ENCODE data around the gene NDOR1.

The NDOR1 gene

GRCh38 chr9:137216188-137216965, 10.9 kb downstream of the NDOR1 start:
- Mint-ChIP-seq H3K27me3 (no peaks in the 10 kb centered on the region), H3K4me1 (ENCODE audit: low read depth) (no peaks in the 10 kb centered on the region), H3K36me3 (ENCODE audit: low read depth) (peaks cover 4% of the 10 kb centered on the region), H3K9me3 (no peaks in the 10 kb centered on the region), H3K4me3 (no peak overlapping the region), H3K27ac (no peak overlapping the region)

- no peaks in the 10 kb centered on the region for H3K4me1 Mint-ChIP-seq (ENCODE audit: low read depth)
- no peak overlapping the region for H3K27ac Mint-ChIP-seq
- no peaks in the 10 kb centered on the region for H3K9me3 Mint-ChIP-seq
- peaks cover 4% of the 10 kb centered on the region for H3K36me3 Mint-ChIP-seq (ENCODE audit: low read depth)
- H3K4me3 Mint-ChIP-seq = no peak overlapping the region
- no peaks in the 10 kb centered on the region for H3K27me3 Mint-ChIP-seq
Observed at GRCh38 chr9:137217276-137218211, 12.0 kb downstream of the NDOR1 start.

GRCh38 chr9:137218212-137218753, 12.8 kb downstream of the NDOR1 start:
- Mint-ChIP-seq H3K9me3 (no peaks in the 10 kb centered on the region), H3K27me3 (no peaks in the 10 kb centered on the region), H3K4me1 (ENCODE audit: low read depth) (no peaks in the 10 kb centered on the region), H3K36me3 (ENCODE audit: low read depth) (no peaks in the 10 kb centered on the region), H3K4me3 (no peak overlapping the region), H3K27ac (no peak overlapping the region)

GRCh38 chr9:137218754-137219271, 13.3 kb downstream of the NDOR1 start:
- H3K27ac Mint-ChIP-seq = no peak overlapping the region

GRCh38 chr9:137219757-137220316, 14.3 kb downstream of the NDOR1 start:
- no peaks in the 10 kb centered on the region for H3K36me3 Mint-ChIP-seq (ENCODE audit: low read depth)
- H3K27ac Mint-ChIP-seq = no peak overlapping the region
- H3K4me1 Mint-ChIP-seq (ENCODE audit: low read depth) = peaks cover 6% of the 10 kb centered on the region
- H3K27me3 Mint-ChIP-seq = no peaks in the 10 kb centered on the region
- no peak overlapping the region for H3K4me3 Mint-ChIP-seq
- H3K9me3 Mint-ChIP-seq = no peaks in the 10 kb centered on the region

More at GRCh38 chr9:137218754-137219271, 13.3 kb downstream of the NDOR1 start:
- H3K4me1 Mint-ChIP-seq (ENCODE audit: low read depth) = peaks cover 2% of the 10 kb centered on the region
- H3K36me3 Mint-ChIP-seq (ENCODE audit: low read depth) = no peaks in the 10 kb centered on the region
- no peak overlapping the region for H3K4me3 Mint-ChIP-seq
- H3K27me3 Mint-ChIP-seq = no peaks in the 10 kb centered on the region
- H3K9me3 Mint-ChIP-seq = no peaks in the 10 kb centered on the region

GRCh38 chr9:137220317-137221094, 15.0 kb downstream of the NDOR1 start:
- H3K36me3 Mint-ChIP-seq (ENCODE audit: low read depth) = no peaks in the 10 kb centered on the region
- no peak overlapping the region for H3K27ac Mint-ChIP-seq
- peaks cover 6% of the 10 kb centered on the region for H3K4me1 Mint-ChIP-seq (ENCODE audit: low read depth)
- H3K9me3 Mint-ChIP-seq = no peaks in the 10 kb centered on the region
- no peak overlapping the region for H3K4me3 Mint-ChIP-seq
- H3K27me3 Mint-ChIP-seq = no peaks in the 10 kb centered on the region

GRCh38 chr9:137221095-137221505, 15.6 kb downstream of the NDOR1 start:
- H3K36me3 Mint-ChIP-seq (ENCODE audit: low read depth) = no peaks in the 10 kb centered on the region
- no peaks in the 10 kb centered on the region for H3K27me3 Mint-ChIP-seq
- no peak overlapping the region for H3K4me3 Mint-ChIP-seq
- H3K9me3 Mint-ChIP-seq = no peaks in the 10 kb centered on the region
- H3K4me1 Mint-ChIP-seq (ENCODE audit: low read depth) = peaks cover 6% of the 10 kb centered on the region
- no peak overlapping the region for H3K27ac Mint-ChIP-seq

- H3K4me1 Mint-ChIP-seq (ENCODE audit: low read depth) = peaks cover 6% of the 10 kb centered on the region
- H3K4me3 Mint-ChIP-seq = no peak overlapping the region
- no peak overlapping the region for H3K27ac Mint-ChIP-seq
- H3K27me3 Mint-ChIP-seq = no peaks in the 10 kb centered on the region
- H3K36me3 Mint-ChIP-seq (ENCODE audit: low read depth) = no peaks in the 10 kb centered on the region
- no peaks in the 10 kb centered on the region for H3K9me3 Mint-ChIP-seq
Observed at GRCh38 chr9:137221506-137222111, 16.1 kb downstream of the NDOR1 start.

- H3K27me3 Mint-ChIP-seq = peaks cover under 1% of the 10 kb centered on the region
- no peaks in the 10 kb centered on the region for H3K9me3 Mint-ChIP-seq
- peaks cover 6% of the 10 kb centered on the region for H3K4me1 Mint-ChIP-seq (ENCODE audit: low read depth)
- peak within 1 kb of the TSS; percentile 83 for H3K4me3 Mint-ChIP-seq
- H3K36me3 Mint-ChIP-seq (ENCODE audit: low read depth) = no peaks in the 10 kb centered on the region
- H3K27ac Mint-ChIP-seq = no peak within 1 kb of the TSS
Observed at GRCh38 chr9:137222190-137223077, 16.9 kb downstream of the NDOR1 start, which contains the start of gene RNF208. Gene RNF208, minus strand, starts transcription at chr9:137222240. Its CDS starts 1,028 bp downstream, at chr9:137221212.

- peak overlapping the region; percentile 83 for H3K4me3 Mint-ChIP-seq
- H3K27ac Mint-ChIP-seq = no peak overlapping the region
- peaks cover 10% of the 10 kb centered on the region for H3K4me1 Mint-ChIP-seq (ENCODE audit: low read depth)
- H3K36me3 Mint-ChIP-seq (ENCODE audit: low read depth) = no peaks in the 10 kb centered on the region
- H3K9me3 Mint-ChIP-seq = no peaks in the 10 kb centered on the region
- peaks cover 4% of the 10 kb centered on the region for H3K27me3 Mint-ChIP-seq
Observed at GRCh38 chr9:137223078-137223970, 17.8 kb downstream of the NDOR1 start.

GRCh38 chr9:137224830-137225694, 19.6 kb downstream of the NDOR1 start, which contains the start of gene CYSRT1:
Gene CYSRT1, plus strand, starts transcription at chr9:137225174. Its CDS starts 448 bp downstream, at chr9:137225622.
- Mint-ChIP-seq H3K9me3 (no peaks in the 10 kb centered on the region), H3K4me3 (peak within 1 kb of the TSS; percentile 76), H3K36me3 (ENCODE audit: low read depth) (no peaks in the 10 kb centered on the region), H3K27me3 (peaks cover 4% of the 10 kb centered on the region), H3K4me1 (ENCODE audit: low read depth) (peaks cover 10% of the 10 kb centered on the region), H3K27ac (no peak within 1 kb of the TSS)
